ENCODE data around the gene UBE2I. TPM values are rescaled to one million over a fixed set of nuclear protein-coding genes. Genes with fewer than 3 reads are reported as not detected.
A peak's percentile ranks its signal among the peaks of the same experiment; 100 is the strongest.

The UBE2I gene
- total RNA-seq, 1 experiment from 2014 or later: 212 TPM

- Histone ChIP-seq H3K4me1 (ENCODE audit: control insufficient read depth in 1 of 2, insufficient read depth in 2 of 2, low read length in 2 of 2) (no peaks in the 10 kb centered on the region), H3K79me2 (ENCODE audit: insufficient read depth, low read length) (peaks cover under 1% of the 10 kb centered on the region; the same call in 1 of the 2 replicates), H3K4me3 (replicated peaks in 1 of 2; ENCODE audit: low read depth in 1 of 2, low read length in 2 of 2) (no peak overlapping the region), H3K9me2 (ENCODE audit: insufficient read depth) (no peaks in the 10 kb centered on the region), H3K9ac (ENCODE audit: low read length) (no peak overlapping the region), H3K27me3 (ENCODE audit: insufficient read depth, low read length) (no peaks in the 10 kb centered on the region), H3K9me3 (ENCODE audit: control insufficient read depth in 1 of 2, insufficient read depth in 1 of 2, low read depth in 1 of 2, low read length in 2 of 2) (no peaks in the 10 kb centered on the region; a peak in 1 of 4 replicates), H3K27ac (ENCODE audit: low read depth, low read length) (no peak overlapping the region), H2AFZ (ENCODE audit: low read depth, low read length, poor library complexity, severe bottlenecking) (no peak overlapping the region), H3K4me2 (ENCODE audit: low read length) (no peak overlapping the region), H4K20me1 (ENCODE audit: insufficient read depth) (peaks cover 4% of the 10 kb centered on the region; the same call in 1 of the 2 replicates), H3K36me3 (ENCODE audit: control insufficient read depth in 1 of 2, insufficient read depth in 2 of 2, low read length in 2 of 2) (peaks cover 18 to 19% of the 10 kb centered on the region in 2 experiments; a peak in 3 of 4 replicates)
- intact Hi-C loops (cut with micrococcal nuclease): no loop called here
- POLR2A ChIA-PET: no interaction called here
- ATAC-seq (0 out of 2 replicates have a peak, but pooled peaks have one; percentile 7), DNase-seq (ENCODE audit: low read depth, low spot score) (no peak)
- RAD21 ChIA-PET (ENCODE audit: low non-redundant PET in 1 of 2, low total read pairs in 2 of 2, uncharacterized antibody in 2 of 2, unreplicated experiment in 2 of 2): no interaction called here
- no TSS peak for BruUV-seq (replicated peaks)
- TF ChIP-seq JUND (IDR thresholded peaks at IDR 0.05) (no peak), SRF (IDR thresholded peaks at IDR 0.05; ENCODE audit: low read depth) (no peak), EGR1 (IDR thresholded peaks at IDR 0.05; ENCODE audit: low read depth) (no peak), ZFX (IDR thresholded peaks at IDR 0.05) (no peak), ELF1 (IDR thresholded peaks at IDR 0.05; ENCODE audit: borderline replicate concordance, low read depth) (no peak), RAD21 (IDR thresholded peaks at IDR 0.05; ENCODE audit: low read depth) (no peak), SP1 (IDR thresholded peaks at IDR 0.05; ENCODE audit: low read depth) (no peak), TCF7L2 (IDR thresholded peaks at IDR 0.05; ENCODE audit: borderline replicate concordance, extremely low read depth, insufficient read depth, insufficient read length) (no peak), EZH2phosphoT487 (IDR thresholded peaks at IDR 0.05; ENCODE audit: borderline replicate concordance) (no peak), ZNF274 (IDR thresholded peaks at IDR 0.05; ENCODE audit: low read depth, low read length) (no peak), EZH2 (IDR thresholded peaks at IDR 0.05) (no peak), ZBTB33 (IDR thresholded peaks at IDR 0.05; ENCODE audit: extremely low read depth, insufficient replicate concordance, low read length) (no peak), REST (IDR thresholded peaks at IDR 0.05; ENCODE audit: low read depth) (no peak)
- TF ChIP-seq, protein P1, sequence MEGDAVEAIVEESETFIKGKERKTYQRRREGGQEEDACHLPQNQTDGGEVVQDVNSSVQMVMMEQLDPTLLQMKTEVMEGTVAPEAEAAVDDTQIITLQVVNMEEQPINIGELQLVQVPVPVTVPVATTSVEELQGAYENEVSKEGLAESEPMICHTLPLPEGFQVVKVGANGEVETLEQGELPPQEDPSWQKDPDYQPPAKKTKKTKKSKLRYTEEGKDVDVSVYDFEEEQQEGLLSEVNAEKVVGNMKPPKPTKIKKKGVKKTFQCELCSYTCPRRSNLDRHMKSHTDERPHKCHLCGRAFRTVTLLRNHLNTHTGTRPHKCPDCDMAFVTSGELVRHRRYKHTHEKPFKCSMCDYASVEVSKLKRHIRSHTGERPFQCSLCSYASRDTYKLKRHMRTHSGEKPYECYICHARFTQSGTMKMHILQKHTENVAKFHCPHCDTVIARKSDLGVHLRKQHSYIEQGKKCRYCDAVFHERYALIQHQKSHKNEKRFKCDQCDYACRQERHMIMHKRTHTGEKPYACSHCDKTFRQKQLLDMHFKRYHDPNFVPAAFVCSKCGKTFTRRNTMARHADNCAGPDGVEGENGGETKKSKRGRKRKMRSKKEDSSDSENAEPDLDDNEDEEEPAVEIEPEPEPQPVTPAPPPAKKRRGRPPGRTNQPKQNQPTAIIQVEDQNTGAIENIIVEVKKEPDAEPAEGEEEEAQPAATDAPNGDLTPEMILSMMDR (IDR thresholded peaks at IDR 0.05 in 2 of 3, conservative IDR thresholded peaks at IDR 0.05 in 1 of 3; ENCODE audit: borderline replicate concordance in 1 of 3, insufficient read depth in 1 of 3, low read depth in 2 of 3, low read length in 2 of 3): no peak
- CTCF ChIA-PET: no interaction called here
These were observed 15.8 kb downstream of the UBE2I start for GRCh38 chr16:1325261-1325660.

Measured in HCT116 (cell line).